ENCODE measurements around the gene UBE2L5. TPM values are rescaled to one million over a fixed set of nuclear protein-coding genes. Genes with fewer than 3 reads are reported as not detected.

UBE2L5 gene
- total RNA-seq, 1 experiment from 2014 or later, result not detected

DNA sequence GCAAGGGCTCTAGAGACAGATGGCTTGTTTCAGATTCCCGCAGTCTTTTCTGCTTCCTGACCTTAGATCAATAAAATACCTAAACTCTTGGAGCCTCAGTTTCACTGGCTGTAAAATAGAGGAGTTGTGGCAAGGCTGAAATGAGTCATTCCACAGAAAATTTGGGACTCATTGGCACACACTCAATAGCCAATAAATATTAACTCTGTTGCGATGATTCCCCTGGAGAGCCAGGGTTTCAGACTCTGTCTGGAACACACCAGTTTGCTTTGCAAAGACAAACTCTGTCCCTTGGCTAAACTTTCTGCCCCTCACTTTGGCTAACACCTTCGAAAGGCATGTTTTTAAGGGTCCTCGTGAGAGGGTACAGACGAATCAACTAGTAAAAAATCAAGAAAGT lies 18.1 kb upstream of the UBE2L5 start:
- DNase-seq (ENCODE audit: low read depth), result no peak

DNA sequence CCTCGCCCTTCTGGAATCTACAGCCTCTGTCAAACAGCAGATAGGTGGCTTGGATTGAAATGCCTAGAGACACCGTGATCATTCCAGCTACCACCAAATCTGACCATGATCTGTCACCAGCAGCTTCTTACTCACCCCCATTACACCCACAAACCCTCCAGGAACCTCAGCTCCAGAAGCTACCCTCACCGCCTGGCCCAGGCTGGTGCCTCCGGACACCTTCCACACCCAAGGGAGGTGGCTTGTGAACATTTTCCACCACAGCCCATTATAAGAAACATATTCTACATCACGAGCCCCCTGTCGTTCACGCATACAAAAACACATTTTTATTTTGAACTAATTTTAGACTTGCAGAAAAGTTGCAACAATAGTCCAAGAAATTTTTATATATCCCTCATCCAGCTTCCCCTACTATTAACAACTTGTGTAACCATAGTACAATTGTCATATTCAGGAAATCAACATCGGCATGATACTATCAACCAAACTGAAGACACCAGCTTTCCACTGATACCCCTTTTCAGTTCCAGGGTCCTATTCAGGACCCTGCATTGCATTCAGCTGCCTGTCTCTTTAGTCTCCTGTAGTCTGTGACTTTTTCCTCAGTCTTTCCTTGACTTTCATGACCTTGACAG lies 15.4 kb upstream of the UBE2L5 start:
- DNase-seq (ENCODE audit: low read depth), result no peak

DNA sequence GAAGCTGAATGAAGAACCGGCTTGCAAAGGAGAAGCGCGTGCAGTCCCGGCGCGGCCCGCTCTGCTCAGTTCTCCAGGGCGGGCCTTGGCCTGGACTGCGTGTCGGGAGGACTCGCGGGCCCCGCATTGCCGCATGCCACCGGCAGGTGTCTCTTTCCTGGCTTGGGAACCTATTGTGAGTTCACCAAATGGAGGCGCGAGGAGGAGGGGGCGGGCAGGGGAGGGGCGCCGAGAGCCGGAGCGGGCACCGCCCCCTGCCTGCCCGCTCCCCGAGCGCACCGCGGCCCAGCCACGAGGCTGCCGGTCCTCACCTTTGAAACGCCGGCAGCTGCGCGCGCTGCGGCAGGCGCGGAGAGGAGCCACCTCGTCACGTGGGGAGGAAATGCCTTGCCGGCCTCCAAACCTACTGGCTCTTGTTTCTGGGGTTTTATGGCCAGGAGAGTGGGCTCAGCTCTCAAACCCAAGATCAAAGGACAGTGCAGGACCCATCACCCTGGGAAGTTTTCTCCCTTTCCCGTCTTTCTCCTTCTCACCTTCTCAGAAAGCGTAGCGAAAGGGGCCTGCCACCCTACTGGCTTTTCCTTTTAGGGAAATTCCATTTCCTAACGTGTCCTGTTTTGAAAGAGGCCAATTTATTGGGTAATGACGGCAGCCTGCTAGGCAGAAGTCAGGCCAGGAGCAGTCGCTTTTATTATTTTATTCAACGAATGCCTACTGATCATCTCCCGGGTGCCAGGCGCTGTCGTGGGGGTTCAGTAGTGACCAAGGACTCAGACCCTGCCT lies 13.8 kb upstream of the UBE2L5 start:
- DNase-seq (ENCODE audit: low read depth), result peak; percentile 85

DNA sequence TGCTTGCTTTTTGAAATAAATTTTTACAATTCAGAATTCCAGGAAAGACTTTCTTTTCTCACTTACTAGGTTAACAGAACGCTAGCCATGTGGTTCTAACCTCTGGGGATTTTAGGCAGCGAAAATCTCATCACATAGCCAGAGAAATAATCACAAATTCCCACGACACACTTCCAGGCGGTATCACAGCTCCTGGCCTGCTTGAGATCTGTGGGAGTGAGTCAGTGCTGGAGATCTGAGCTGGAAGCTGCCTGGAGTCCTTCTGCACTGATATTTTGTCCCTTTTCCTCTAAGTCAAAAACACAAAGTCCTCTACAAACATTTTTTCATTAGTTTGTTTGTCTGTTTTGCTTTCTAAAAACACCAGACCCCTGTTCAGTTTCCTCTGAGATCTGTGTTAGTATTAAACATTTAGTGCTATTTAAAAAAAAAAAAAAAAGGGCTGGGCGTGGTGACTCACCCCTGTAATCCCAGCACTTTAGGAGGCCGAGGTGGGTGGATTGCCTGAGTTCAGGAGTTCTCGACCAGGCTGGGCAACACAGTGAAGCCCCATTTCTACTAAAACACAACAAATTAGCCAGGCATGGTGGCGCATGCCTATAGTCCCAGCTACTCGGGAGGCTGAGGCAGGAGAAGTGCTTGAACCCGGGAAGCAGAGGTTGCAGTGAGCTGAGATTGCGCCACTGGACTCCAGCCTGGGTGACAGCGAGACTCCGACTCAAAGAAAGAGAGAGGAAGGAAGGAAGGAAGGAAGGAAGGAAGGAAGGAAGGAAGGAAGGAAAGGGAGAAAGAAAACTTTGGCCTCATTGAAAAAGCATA lies 12.2 kb upstream of the UBE2L5 start:
- peak; percentile 80 for DNase-seq (ENCODE audit: low read depth)

DNA sequence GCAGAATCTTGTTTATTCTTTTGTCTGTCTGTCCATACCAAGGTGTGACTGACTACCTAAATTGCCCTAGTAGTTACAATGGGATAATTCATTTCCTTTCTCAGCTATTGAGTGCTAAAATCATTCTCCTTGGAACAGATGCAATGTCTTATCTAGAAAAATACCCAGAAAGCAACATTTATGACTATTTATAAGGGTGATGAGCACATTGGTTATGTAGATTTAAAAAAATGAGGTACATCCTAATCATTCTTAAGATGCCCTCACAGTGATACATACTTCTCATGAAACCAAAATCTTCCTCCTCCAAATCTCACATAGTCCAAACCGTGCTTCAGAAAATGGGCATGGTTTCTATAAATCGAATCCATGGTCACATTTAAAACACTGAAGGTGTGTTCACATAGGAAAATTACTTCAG lies 11.6 kb upstream of the UBE2L5 start:
- DNase-seq (ENCODE audit: low read depth), result no peak

DNA sequence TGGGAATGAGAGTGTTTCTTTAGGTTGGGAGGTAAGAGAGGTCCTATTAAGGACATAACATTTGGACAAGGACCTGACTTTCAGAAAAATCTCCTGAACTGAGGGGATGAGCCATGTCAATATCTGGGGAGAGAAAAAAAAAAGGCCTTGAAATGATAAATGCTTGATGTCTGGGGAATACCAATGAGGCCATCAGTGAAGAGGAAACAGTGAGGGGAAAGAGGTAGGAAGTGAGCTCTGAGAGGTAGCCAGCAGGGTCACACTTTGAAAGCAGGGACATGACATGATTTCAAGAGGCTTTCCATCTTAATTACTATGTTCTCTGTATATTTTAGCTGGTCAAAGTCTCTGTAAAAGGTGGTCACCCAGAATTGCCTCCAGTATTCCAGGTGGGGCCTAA lies 9.9 kb upstream of the UBE2L5 start:
- DNase-seq (ENCODE audit: low read depth), result no peak

DNA sequence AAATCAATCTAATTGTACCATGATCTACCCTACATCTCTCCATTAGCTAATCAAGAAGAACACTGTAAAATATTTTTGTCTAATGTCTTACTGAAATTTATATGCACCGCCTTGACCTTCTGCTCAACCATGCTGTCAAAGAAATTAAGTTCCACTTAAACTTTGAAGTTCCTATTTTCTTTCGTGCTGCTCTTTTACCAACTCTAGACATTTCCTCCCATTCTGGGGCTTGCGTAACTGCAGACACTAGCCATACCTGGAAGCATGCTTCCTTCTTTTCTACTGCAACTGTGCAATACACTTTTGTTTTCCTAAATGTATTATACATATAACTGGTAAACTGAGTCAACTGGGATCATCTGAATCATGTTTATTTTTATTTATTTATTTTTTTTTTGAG lies 8.5 kb upstream of the UBE2L5 start:
- no peak for DNase-seq (ENCODE audit: low read depth)

DNA sequence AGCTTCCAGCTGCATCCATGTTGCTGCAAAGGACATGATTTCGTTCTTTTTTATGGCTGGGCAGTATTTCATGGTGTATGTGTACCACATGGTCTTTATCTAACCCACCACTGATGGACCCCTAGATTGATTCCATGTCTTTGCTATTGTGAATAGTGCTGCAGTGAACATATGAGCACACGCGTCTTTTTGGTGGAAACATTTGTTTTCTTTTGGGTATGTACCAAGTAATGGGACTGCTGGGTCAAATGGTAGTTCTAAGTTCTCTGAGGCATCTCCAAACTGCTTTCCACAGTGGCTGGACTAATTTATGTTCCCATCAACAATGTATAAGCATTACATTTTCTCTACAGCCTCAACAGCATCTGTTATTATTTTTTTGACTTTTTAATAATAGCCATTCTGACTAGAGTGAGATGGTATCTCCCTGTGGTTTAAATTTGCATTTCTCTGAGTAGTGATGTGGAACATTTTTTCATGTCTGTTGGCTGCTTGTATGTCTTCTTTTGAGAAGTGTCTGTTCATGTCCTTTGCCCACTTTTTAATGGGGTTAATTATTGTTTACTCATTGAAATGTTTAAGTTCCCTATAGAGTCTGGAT lies 6.8 kb upstream of the UBE2L5 start:
- no peak for DNase-seq (ENCODE audit: low read depth)

DNA sequence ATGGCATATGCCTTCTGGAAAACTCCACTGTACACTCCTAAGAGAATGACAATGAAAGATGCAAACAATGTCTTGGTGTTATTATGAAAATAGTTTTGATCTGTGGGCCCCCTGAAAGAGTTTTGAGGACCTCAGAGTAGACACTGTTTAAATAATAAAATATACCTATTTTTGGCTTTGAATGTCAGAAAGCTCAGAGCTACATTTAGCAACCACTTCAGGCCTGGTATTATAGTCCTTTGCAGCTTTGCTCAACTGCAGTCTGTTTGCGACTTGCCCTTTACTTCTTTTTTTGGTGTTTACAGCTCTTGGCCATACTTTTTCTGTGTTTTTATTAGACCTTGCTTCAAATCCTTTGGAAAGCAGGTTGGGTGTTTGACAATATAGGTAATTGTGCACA lies 5.8 kb upstream of the UBE2L5 start:
- DNase-seq (ENCODE audit: low read depth), result no peak

DNA sequence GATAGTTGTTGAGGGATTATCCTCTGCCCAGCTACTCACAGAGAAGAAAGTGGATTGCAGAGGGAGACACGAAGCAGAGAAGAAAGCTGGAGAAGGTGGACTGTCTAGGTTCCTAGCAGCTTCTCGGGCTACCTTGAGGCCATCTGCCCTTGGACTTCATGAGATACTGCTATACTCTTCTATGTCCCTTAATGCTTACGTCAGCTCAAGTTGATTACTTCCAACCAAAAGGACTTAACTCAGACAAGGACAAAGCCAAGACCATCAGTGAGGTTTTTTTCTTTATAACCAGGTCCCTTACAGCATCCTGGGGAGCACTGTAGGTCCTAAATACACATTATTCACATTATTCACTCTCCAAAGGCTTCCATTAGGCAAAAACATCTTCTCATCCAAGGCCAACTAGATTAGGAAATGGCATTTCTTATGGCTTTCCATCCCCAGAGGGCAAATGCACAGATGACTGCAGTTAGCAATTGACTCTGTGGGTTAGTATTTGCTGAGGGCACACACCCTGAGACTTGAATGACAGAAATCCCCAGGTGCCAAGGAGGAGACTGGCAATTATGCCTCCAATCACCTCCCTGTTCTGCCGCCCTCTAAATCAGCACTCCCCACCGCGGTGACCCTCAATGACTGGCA lies 4.1 kb upstream of the UBE2L5 start:
- DNase-seq (ENCODE audit: low read depth), result no peak

DNA sequence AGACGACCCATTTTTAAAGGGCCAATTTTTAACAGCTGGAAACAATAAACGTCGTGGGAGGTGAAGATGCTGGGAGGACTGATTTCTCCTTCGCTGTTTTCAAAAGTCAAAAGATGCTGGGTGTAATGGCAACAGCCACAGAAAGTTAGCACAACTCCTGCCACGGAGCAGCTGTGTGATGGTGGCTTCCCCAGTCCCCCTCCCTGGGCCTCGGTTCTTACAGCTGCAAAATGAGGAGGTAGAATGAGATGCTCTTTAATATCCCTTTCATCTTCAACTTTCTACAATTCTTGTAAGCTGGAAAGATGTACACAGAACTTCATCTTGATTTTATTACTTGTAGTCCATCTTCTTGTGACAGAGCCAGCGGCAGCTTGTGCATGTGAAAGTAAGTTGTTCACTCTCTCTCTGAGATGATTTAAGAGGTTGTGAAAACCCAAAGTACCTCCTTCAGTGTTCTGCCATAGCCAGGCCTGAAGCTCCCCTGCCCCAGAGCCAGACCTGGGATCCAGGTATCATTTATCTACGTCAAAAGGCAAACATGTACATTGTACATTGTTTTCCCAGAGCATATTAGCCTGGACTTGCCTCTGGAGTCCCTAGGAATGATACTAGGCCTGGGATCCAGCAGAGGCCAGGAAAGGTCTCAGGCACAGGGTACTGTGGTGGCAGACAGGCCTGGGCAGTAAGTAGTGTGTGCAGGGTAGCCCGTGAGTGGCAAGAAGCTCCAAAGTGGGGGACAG lies 3.4 kb upstream of the UBE2L5 start:
- no peak for DNase-seq (ENCODE audit: low read depth)

DNA sequence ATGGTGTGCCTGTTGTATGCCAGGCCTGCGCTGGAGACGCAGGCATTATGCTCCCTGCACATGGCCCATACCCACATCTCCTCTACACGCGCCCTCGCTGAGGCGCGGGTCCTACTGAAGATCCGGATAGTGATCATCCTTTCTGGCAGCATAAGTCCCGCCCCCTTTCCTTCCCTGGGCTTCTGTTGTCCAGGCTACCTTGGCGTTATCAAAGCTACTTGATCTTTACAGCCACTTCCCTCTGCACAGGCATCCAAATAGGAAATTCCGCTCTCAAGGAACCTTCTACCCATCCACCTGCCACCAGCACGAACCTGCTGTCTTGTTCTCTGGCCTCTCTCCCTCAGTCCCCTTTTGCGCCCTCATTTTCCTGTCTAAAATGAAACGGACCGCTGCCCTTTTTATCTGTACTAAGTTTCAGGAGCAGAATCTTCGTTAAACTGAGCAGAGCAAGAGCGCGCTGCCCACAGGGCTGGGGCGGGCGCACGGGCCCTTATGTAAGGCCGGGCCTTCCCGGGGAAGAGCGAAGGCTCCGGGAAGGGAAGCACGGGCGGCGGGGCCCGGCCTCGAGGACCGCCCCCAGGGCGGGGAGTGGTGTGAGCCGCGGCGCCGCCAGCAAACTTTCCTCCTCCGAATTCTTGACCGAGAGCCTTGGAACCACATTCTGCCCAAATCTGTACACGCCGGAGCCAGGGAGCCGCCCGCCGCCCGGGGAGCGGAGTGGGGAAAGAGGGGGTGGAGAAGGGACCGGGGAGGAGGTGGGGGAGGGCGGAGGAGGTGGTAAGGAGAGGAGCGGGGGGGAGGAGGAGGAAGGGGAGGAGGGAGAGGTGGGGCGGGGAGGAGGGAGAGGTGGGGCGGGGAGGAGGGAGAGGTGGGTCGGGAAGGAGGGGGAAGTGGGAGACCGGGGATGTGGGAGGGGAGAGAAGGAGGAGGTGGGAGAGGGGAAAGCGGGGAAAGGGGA lies 920 bp upstream of the UBE2L5 start:
- DNase-seq (ENCODE audit: low read depth), result peak; percentile 75

DNA sequence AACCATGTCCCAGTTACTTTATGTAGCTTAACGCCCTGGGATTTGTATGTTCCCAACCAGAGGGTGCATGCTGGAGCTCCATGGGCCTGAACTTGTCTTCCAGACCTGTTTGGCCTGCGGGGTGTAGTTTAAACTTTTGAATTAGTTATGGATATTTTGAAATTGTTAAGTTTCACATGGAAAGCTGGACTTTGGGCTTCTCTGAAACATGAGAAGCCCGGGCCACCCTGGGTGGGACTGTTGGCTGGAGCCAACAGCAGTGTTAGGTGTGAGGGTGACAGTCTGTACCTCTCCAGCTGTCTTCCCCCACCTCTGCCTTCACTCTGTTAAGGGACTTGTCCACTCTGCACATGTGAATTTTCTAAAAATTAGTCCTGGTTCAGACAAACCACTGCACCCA lies 1.6 kb downstream of the UBE2L5 start:
- DNase-seq (ENCODE audit: low read depth), result no peak

DNA sequence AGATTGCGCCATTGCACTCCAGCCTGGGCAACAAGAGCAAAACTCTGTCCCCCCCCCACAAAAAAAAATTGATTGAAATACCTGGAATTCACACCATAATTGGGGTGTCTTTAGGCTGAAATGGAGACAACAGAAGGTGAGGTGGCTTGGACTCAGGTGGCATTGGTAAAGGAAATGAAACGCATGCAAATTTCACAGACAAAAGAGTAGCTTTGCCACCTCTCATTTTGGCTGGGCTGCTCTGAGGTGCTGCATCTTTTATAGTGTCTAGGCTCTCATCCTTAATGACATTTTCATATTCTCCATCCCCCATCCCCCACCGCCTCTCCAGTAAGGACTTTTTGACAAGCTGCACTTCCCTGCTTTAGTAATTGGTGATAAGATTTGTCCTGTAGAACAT lies 6.9 kb downstream of the UBE2L5 start:
- no peak for DNase-seq (ENCODE audit: low read depth)

DNA sequence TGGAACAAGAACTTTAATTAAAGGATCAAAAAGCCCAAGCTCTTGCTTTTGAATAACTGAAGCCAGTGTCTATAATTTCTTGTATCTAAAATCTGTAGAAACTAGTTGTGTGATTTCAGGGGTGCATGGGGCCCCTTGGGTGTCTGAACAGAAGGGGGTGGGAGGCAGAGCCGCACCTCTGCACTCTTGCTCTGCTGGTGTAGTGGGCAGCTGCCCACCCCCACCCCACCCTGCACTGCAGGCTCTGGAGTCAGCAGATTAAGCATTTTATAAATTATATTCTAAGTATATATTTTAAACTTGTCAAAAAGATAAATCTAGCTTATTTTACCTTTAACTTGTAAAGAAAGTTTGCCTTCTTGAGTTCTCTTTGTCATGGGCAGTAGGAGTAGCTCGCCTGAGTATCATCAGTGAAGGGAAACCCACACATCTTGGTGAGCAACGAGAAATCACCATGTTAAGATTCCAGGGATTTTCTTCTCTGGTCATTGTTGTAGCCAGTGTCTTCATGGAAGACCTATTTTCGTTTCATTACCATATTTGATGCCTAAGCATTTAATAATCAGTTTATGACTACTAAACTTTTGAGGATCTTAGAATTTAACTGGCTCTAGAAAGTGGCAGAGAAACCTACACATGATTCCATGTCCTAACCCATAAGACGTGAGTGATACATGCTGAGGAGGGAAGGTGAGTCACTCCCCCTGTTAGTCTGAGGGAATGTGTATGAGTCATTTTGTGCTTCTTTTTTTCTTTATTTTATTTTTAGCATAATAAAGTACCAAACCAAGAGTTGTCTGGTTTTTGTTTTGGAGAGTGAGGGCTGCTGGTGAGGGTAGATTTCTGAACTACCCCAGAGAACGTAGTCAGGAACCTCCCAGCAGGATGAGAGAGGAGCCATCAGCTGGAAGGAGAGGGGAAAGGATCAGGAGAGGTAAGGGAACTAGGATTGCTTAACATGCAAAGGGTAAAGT lies 7.7 kb downstream of the UBE2L5 start:
- DNase-seq (ENCODE audit: low read depth), result peak; percentile 93

DNA sequence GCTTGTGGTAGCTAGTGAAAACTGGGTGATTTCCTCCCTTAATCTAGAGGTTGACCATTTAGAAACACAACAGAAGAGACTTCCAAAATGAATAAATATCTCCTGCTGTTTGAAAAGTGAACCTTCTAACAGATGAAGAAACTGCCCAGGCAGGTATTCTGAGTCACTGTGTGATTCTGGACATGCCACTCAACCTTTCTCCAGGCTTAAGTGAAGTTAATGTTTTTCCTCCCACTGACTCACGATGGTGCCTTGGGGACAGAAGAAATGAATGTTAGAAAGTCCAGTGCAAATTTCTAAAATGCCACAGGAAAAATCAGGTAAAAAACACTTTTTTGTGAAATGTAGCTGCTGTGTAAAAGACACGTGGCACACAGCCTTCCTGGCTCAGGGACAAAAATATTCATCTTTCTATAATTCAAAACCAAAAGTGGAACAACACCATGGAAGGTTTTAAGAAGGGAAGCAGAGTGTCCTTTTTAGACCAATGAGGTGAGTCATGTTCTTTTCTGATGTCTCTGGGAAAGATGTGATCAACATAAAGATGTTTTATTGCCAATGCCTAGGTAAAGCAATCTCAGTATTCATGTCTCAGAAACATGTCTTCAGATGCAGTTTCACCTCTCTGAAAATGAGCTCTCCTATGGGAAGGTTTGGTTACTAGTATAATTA lies 9.1 kb downstream of the UBE2L5 start:
- peak; percentile 56 for DNase-seq (ENCODE audit: low read depth)

DNA sequence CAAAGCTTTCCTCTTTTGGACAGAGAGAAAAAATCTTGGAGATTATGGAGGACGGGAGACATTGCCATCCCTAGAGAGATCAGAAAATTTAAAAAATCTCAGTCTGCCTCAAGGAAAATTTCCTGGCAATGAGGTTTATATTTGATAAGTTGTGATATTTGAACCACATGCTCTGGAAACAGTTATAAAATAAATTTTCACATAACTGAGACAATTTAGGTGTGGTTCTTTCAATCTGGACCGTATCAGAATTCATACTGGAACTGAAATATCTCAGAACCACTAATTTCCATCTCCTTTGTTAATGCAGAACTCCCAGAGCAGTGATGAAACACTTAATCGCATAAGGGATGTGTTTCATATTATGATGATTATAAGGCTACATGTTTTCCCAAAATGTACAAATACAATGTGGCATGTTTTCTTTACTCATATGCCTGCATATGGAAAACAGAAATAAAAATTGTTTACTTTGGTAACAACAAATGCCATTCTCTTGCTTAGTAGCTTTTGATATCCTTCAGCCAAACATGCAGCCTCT lies 13.7 kb downstream of the UBE2L5 start:
- DNase-seq (ENCODE audit: low read depth), result no peak

DNA sequence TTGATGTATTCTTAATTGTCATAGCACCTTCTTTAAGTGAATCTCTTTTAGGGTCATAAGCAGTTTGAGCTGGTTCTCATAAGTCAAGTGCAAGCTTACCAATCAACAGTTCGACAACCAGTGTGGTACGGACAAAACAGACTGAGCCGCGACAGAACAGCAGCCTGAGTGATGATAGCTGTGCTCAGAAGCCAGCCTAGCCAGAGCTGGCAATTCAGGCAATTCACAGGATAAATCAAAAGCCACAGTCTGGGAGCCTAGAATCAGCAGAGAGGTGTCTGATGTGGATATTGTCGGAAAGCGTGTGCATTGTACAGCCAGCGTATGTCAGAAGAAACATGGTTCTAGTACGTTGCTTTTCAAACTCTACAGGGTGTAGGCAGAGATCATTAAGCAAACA lies 14.9 kb downstream of the UBE2L5 start:
- DNase-seq (ENCODE audit: low read depth), result no peak
